Naive thymus-derived CD4-positive, alpha-beta T cell (primary cell): Measurements from ENCODE around the gene RECK. TPM values are rescaled to one million over a fixed set of nuclear protein-coding genes. Genes with fewer than 3 reads are reported as not detected.
A peak's percentile ranks its signal among the peaks of the same experiment; 100 is the strongest.
"Not testable (repeated sequence)": the region's sequence is repeated elsewhere in the genome, so short reads cannot be mapped to it uniquely, and the experiment has no call there.

ENCODE experiments used
- ATAC-seq: fragments of 150-1000 bp; cut with Tn5 transposase; 2 replicates; pipeline ENCODE4 v1.10.0; 2021; ENCODE audit warnings: mild to moderate bottlenecking, moderate library complexity
- CTCF ChIA-PET: fragments of 350-600 bp; sonication (Branson Sonifier 250); formaldehyde crosslinking; loops from one replicate; lab custom pipeline; 2021; ENCODE audit warnings: antibody characterized with exemption; lab: Charles Lee
- POLR2A ChIA-PET: fragments of 350-600 bp; sonication (Branson Sonifier 250); formaldehyde crosslinking; loops from one replicate; lab custom pipeline; 2021; ENCODE audit warnings: antibody characterized with exemption, inconsistent platforms; lab: Charles Lee
- DNase-seq, 9 donors: peaks; one replicate each; pipeline versions ENCODE4 v3.0.0 to v3.0.0-alpha.2; 2020 to 2022; ENCODE audit warnings: mixed read lengths in 1 of 9
- H3K27ac ChIP-seq: one replicate; pipeline ENCODE4 v1.7.0; 2013; ENCODE audit warnings: mild to moderate bottlenecking, low read depth, low read length, moderate library complexity
- H3K27me3 ChIP-seq, 2 donors: one replicate each; pipeline ENCODE4 v1.7.0; 2013; ENCODE audit warnings: low read length in 2 of 2, mild to moderate bottlenecking in 2 of 2, moderate library complexity in 2 of 2; ENCODE audit not compliant: control insufficient read depth in 2 of 2, insufficient read depth in 2 of 2
- H3K36me3 ChIP-seq, 3 experiments: 1 replicate in 2 of 3; 2 replicates in 1 of 3; pipeline ENCODE4 v1.7.0; 2013; ENCODE audit warnings: low read length in 3 of 3, mild to moderate bottlenecking in 3 of 3, moderate library complexity in 1 of 3; ENCODE audit not compliant: insufficient read depth in 3 of 3, control insufficient read depth in 2 of 3
- H3K4me1 ChIP-seq, 2 donors: one replicate each; pipeline ENCODE4 v1.7.0; 2013; ENCODE audit warnings: low read length in 2 of 2, mild to moderate bottlenecking in 2 of 2, moderate library complexity in 1 of 2; ENCODE audit not compliant: control insufficient read depth in 2 of 2, insufficient read depth in 2 of 2
- H3K4me3 ChIP-seq: 2 replicates; pipeline ENCODE4 v1.7.0; 2013; ENCODE audit warnings: mild to moderate bottlenecking, low read length
- H3K9me3 ChIP-seq, 3 experiments: 1 replicate in 2 of 3; 2 replicates in 1 of 3; pipeline ENCODE4 v1.7.0; 2013; ENCODE audit warnings: low read length in 3 of 3; ENCODE audit not compliant: control insufficient read depth in 2 of 3
- H3K27ac Mint-ChIP-seq, 9 donors: one replicate each; pipeline ENCODE4 v1.8.0; 2020 to 2022; ENCODE audit warnings: mixed read lengths in 9 of 9, mild to moderate bottlenecking in 8 of 9, moderate library complexity in 5 of 9, inconsistent platforms in 2 of 9
- H3K27me3 Mint-ChIP-seq, 5 donors: one replicate each; pipeline ENCODE4 v1.8.0; 2021 to 2022; ENCODE audit warnings: mixed read lengths in 5 of 5, mild to moderate bottlenecking in 1 of 5
- H3K36me3 Mint-ChIP-seq, 5 donors: one replicate each; pipeline ENCODE4 v1.8.0; 2020 to 2022; ENCODE audit warnings: mixed read lengths in 5 of 5, mild to moderate bottlenecking in 3 of 5, inconsistent platforms in 1 of 5
- H3K4me1 Mint-ChIP-seq, 7 donors: one replicate each; pipeline ENCODE4 v1.8.0; 2020 to 2022; ENCODE audit warnings: mixed read lengths in 7 of 7, mild to moderate bottlenecking in 3 of 7, inconsistent platforms in 1 of 7
- H3K4me3 Mint-ChIP-seq, 10 donors: one replicate each; pipeline ENCODE4 v1.8.0; 2020 to 2022; ENCODE audit warnings: mild to moderate bottlenecking in 10 of 10, mixed read lengths in 10 of 10, moderate library complexity in 6 of 10, inconsistent platforms in 2 of 10
- H3K9me3 Mint-ChIP-seq, 11 donors: one replicate each; pipeline ENCODE4 v1.8.0; 2020 to 2022; ENCODE audit warnings: mixed read lengths in 11 of 11, mild to moderate bottlenecking in 4 of 11, inconsistent platforms in 1 of 11, moderate library complexity in 1 of 11
- intact Hi-C, 2 donors: fragments of 100-400 bp; cut with micrococcal nuclease; formaldehyde crosslinking; loops; one replicate each; pipeline ENCODE4 v1.15.1; 2023
- polyA plus RNA-seq, 2 donors: library from polyadenylated mRNA; unstranded; fragments of 300-500 nt; fragmentation: Illumina TruSeq; gene quantifications; one replicate each; pipeline ENCODE4 v1.2.3, GENCODE V29; 2021
- total RNA-seq, 6 experiments: library from RNA in 5 of 6; stranded (reverse) in 5 of 6; gene quantifications; 1 replicate in 5 of 6; 2 replicates in 1 of 6; pipeline ENCODE4 v1.2.3 and lab custom pipeline; 2021 to 2026

Gene RECK
- total and polyA plus RNA-seq, 7 experiments from 2014 or later, result 7.4 to 26.2 (median 13.9) TPM

GRCh38 chr9:36159509-36159908, 122.8 kb downstream of the RECK start:
- Mint-ChIP-seq H3K4me1 (peaks cover under 1 to 22% (median 14%) of the 10 kb centered on the region in 7 donors), H3K36me3 (peaks cover 0 to 46% (median 14%) of the 10 kb centered on the region in 5 donors)
- H3K36me3 ChIP-seq, result peaks cover 0 to 11% (median 0%) of the 10 kb centered on the region in 3 experiments
- CTCF ChIA-PET, result interaction anchor here (2.7 to 2.8 kb wide), 2 partner anchors 56 to 58 kb away, joined by 7 to 8 read pairs; no protein-coding TSS in a partner anchor
- DNase-seq, H3K27ac ChIP-seq, H3K9me3 ChIP-seq, H3K27me3 Mint-ChIP-seq, H3K27ac Mint-ChIP-seq, H3K4me1 ChIP-seq, ATAC-seq, H3K27me3 ChIP-seq, intact Hi-C loops, H3K4me3 Mint-ChIP-seq, H3K9me3 Mint-ChIP-seq, H3K4me3 ChIP-seq: not testable (repeated sequence)
- POLR2A ChIA-PET, result interaction anchor here (1.4 to 1.5 kb wide), 2 partner anchors 10 to 16 kb away, joined by 4 to 6 read pairs; no protein-coding TSS in a partner anchor

- H3K27me3 Mint-ChIP-seq, POLR2A ChIA-PET, H3K9me3 ChIP-seq, H3K4me1 ChIP-seq, H3K36me3 ChIP-seq, H3K4me3 Mint-ChIP-seq, intact Hi-C loops, H3K27ac ChIP-seq, H3K4me3 ChIP-seq, H3K9me3 Mint-ChIP-seq, DNase-seq, ATAC-seq, H3K27me3 ChIP-seq: not testable (repeated sequence)
- Mint-ChIP-seq H3K36me3 (peaks cover 0 to 43% (median 11%) of the 10 kb centered on the region in 5 donors), H3K27ac (peak overlapping the region in 2 of 9 donors; percentile 30 to 41), H3K4me1 (peaks cover 0 to 17% (median 10%) of the 10 kb centered on the region in 7 donors)
- CTCF ChIA-PET, result interaction anchor here (2.7 to 2.8 kb wide), 2 partner anchors 57 to 59 kb away, joined by 7 to 8 read pairs; no protein-coding TSS in a partner anchor
Observed at GRCh38 chr9:36160126-36160525, 123.4 kb downstream of the RECK start.

- peaks cover under 1 to 19% (median 11%) of the 10 kb centered on the region in 7 donors for H3K4me1 Mint-ChIP-seq
- POLR2A ChIA-PET, result interaction anchor here (0.6 kb wide), 2 partner anchors 60 to 76 kb away, joined by 3 read pairs; no protein-coding TSS in a partner anchor
- peaks cover 0 to 5% (median 0%) of the 10 kb centered on the region in 5 donors for H3K27me3 Mint-ChIP-seq
- DNase-seq, result no peak
- no peak overlapping the region for H3K27ac ChIP-seq
- no peaks in the 10 kb centered on the region for H3K27me3 ChIP-seq
- H3K4me1 ChIP-seq, result peaks cover 0 to 2% of the 10 kb centered on the region in 2 donors
- H3K4me3 ChIP-seq, result no peak overlapping the region
- peaks cover 0 to 8% (median 0%) of the 10 kb centered on the region in 3 experiments for H3K36me3 ChIP-seq
- peaks cover 0 to 3% (median 0%) of the 10 kb centered on the region in 11 donors for H3K9me3 Mint-ChIP-seq
- H3K9me3 ChIP-seq, result no peaks in the 10 kb centered on the region
- CTCF ChIA-PET, result interaction anchor here (2.7 to 2.8 kb wide), 2 partner anchors 58 to 60 kb away, joined by 7 to 8 read pairs; no protein-coding TSS in a partner anchor
- no peak overlapping the region for H3K4me3 Mint-ChIP-seq
- peak overlapping the region in 7 of 9 donors; percentile 6 to 89 (median 63) for H3K27ac Mint-ChIP-seq
- H3K36me3 Mint-ChIP-seq, result peaks cover 0 to 42% (median 11%) of the 10 kb centered on the region in 5 donors
- intact Hi-C loops, result loop anchor here in 1 of 2 donors (1.0 kb wide), 1 partner anchor 9 kb away; no protein-coding TSS in a partner anchor
- no peak for ATAC-seq
Observed at GRCh38 chr9:36161187-36161586, 124.5 kb downstream of the RECK start.

GRCh38 chr9:36162211-36162738, 125.6 kb downstream of the RECK start:
- intact Hi-C loops, result no loop called here
- CTCF ChIA-PET, result interaction anchor here (1.3 to 9.8 kb wide), 3 partner anchors 22 to 60 kb away, joined by 4 to 270 read pairs (median 7); no protein-coding TSS in a partner anchor
- DNase-seq, result no peak
- Mint-ChIP-seq H3K27me3 (peaks cover 0 to 5% (median 0%) of the 10 kb centered on the region in 5 donors), H3K9me3 (peaks cover 0 to 3% (median 0%) of the 10 kb centered on the region in 11 donors), H3K4me3 (no peak overlapping the region), H3K27ac (peak overlapping the region in 5 of 9 donors; percentile 32 to 82 (median 63)), H3K36me3 (peaks cover 0 to 37% (median 11%) of the 10 kb centered on the region in 5 donors), H3K4me1 (peaks cover 7 to 25% (median 17%) of the 10 kb centered on the region in 7 donors)
- Histone ChIP-seq H3K27ac (no peak overlapping the region), H3K9me3 (no peaks in the 10 kb centered on the region), H3K36me3 (peaks cover 0 to 3% (median 0%) of the 10 kb centered on the region in 3 experiments), H3K27me3 (no peaks in the 10 kb centered on the region), H3K4me1 (peaks cover 0 to 3% of the 10 kb centered on the region in 2 donors), H3K4me3 (no peak overlapping the region)
- ATAC-seq, result no peak
- POLR2A ChIA-PET, result interaction anchor here (0.6 kb wide), 1 partner anchor 62 kb away, joined by 3 read pairs; no protein-coding TSS in a partner anchor

GRCh38 chr9:36163049-36163785, 126.5 kb downstream of the RECK start:
- Mint-ChIP-seq H3K27me3 (peaks cover 0 to 8% (median 0%) of the 10 kb centered on the region in 5 donors), H3K27ac (peak overlapping the region in 6 of 9 donors; percentile 38 to 55 (median 43)), H3K9me3 (peaks cover 0 to 2% (median 0%) of the 10 kb centered on the region in 11 donors), H3K4me3 (no peak overlapping the region), H3K36me3 (peaks cover 0 to 30% (median 8%) of the 10 kb centered on the region in 5 donors), H3K4me1 (peaks cover 7 to 25% (median 14%) of the 10 kb centered on the region in 7 donors)
- H3K27me3 ChIP-seq, result no peaks in the 10 kb centered on the region
- no peak overlapping the region for H3K27ac ChIP-seq
- H3K9me3 ChIP-seq, result no peaks in the 10 kb centered on the region
- CTCF ChIA-PET, result interaction anchor here (0.5 to 9.8 kb wide), 7 partner anchors 8 to 1740 kb away, joined by 3 to 270 read pairs (median 4); no protein-coding TSS in a partner anchor
- peaks cover 0 to 3% of the 10 kb centered on the region in 2 donors for H3K4me1 ChIP-seq
- intact Hi-C loops, result no loop called here
- DNase-seq (no peak), ATAC-seq (no peak)
- POLR2A ChIA-PET, result interaction anchor here (0.7 to 1.6 kb wide), 4 partner anchors 8 to 60 kb away, joined by 3 to 6 read pairs (median 4); no protein-coding TSS in a partner anchor
- no peak overlapping the region for H3K4me3 ChIP-seq
- peaks cover 0 to 3% (median 0%) of the 10 kb centered on the region in 3 experiments for H3K36me3 ChIP-seq

- H3K36me3 ChIP-seq, result peaks cover 0 to 3% (median 0%) of the 10 kb centered on the region in 3 experiments
- H3K4me3 Mint-ChIP-seq, result no peak overlapping the region
- intact Hi-C loops, result no loop called here
- peaks cover 0 to 25% (median 5%) of the 10 kb centered on the region in 5 donors for H3K36me3 Mint-ChIP-seq
- peaks cover 0 to 8% (median 0%) of the 10 kb centered on the region in 5 donors for H3K27me3 Mint-ChIP-seq
- no peaks in the 10 kb centered on the region for H3K27me3 ChIP-seq
- ChIA-PET POLR2A (interaction anchor here (0.7 to 1.6 kb wide), 6 partner anchors 8 to 129 kb away, joined by 3 to 6 read pairs (median 4); no protein-coding TSS in a partner anchor), CTCF (interaction anchor here (1.0 to 9.8 kb wide), 5 partner anchors 9 to 61 kb away, joined by 3 to 270 read pairs (median 4); no protein-coding TSS in a partner anchor)
- no peak overlapping the region for H3K27ac ChIP-seq
- peak overlapping the region in 5 of 9 donors; percentile 39 to 58 (median 41) for H3K27ac Mint-ChIP-seq
- H3K4me1 Mint-ChIP-seq, result peaks cover 4 to 25% (median 10%) of the 10 kb centered on the region in 7 donors
- no peak overlapping the region for H3K4me3 ChIP-seq
- H3K9me3 ChIP-seq, result no peaks in the 10 kb centered on the region
- no peak for DNase-seq
- H3K9me3 Mint-ChIP-seq, result no peaks in the 10 kb centered on the region
- peaks cover 0 to 3% of the 10 kb centered on the region in 2 donors for H3K4me1 ChIP-seq
- ATAC-seq, result no peak
Observed at GRCh38 chr9:36163786-36164170, 127.1 kb downstream of the RECK start.
